GM10847 (cell line): ENCODE results near the gene LDLRAD3.

Experiments used
- POLR2A ChIP-seq: IDR thresholded peaks from 2 replicates; pipeline ENCODE4 v1.6.1; 2011; ENCODE audit not compliant: insufficient read length; ENCODE audit errors: extremely low read depth

LDLRAD3 gene

DNA sequence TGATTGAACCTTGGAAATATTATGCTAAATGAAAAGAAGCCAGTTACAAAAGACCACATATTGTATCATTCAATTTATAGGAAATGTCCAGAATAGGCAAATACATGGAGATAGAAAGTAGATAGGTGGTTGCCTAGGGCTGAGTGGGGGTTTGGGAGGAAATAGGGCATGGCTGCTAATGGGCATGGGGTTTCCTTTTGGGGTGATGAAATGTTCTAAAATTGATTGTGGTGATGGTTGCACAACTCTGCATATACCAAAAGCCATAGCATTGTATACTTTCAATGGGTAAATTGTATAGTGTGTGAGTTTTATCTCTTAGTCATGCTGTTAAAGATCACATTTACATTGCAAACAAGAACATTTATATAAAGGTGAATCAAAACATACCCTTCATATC lies 48.7 kb downstream of the LDLRAD3 start:
- TF ChIP-seq POLR2A: no peak

DNA sequence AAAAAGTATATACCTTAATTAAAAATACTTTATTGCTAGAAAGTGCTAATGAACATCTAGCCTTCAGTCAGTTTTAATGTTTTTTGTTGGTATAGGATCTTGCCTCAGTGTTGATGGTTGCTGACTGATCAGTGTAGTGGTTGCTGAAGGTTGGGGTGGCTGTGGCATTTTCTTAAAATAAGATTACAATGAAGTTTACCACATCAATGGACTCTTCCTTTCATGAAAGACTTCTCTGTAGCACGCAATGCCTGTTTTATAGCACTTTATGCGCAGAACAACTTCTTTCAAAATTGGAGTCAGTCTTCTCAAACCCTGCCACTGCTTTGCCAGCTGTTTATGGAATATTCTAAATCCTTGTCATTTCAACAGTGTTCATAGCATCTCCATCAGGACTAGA lies 50.6 kb downstream of the LDLRAD3 start:
- no peak for TF ChIP-seq POLR2A

DNA sequence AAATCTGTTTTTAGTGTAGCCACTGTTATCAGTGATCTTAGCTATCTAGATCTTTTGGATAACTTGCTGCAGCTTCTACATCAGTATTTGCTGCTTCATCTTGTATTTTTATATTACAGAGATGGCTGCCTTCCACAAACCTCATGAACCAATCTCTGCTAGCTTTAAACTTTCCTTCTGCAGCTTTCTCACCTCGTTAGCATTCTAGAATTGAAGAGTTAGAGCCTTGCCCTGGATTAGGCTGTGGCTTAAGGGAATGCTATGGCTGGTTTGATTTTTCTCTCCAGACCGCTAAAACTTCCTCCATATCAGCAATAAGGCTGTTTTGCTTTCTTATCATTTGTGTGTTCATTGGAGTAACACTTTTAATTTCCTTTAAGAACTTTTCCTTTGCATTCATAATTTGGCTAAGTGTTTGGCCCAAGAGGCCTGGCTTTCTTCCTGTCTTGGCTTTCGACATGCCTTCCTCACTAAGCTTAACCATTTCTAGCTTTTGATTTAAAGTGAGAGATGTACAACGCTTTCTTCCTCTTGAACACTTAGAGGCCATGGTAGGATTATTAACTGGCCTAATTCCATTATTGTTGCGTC lies 51.9 kb downstream of the LDLRAD3 start:
- no peak for TF ChIP-seq POLR2A

DNA sequence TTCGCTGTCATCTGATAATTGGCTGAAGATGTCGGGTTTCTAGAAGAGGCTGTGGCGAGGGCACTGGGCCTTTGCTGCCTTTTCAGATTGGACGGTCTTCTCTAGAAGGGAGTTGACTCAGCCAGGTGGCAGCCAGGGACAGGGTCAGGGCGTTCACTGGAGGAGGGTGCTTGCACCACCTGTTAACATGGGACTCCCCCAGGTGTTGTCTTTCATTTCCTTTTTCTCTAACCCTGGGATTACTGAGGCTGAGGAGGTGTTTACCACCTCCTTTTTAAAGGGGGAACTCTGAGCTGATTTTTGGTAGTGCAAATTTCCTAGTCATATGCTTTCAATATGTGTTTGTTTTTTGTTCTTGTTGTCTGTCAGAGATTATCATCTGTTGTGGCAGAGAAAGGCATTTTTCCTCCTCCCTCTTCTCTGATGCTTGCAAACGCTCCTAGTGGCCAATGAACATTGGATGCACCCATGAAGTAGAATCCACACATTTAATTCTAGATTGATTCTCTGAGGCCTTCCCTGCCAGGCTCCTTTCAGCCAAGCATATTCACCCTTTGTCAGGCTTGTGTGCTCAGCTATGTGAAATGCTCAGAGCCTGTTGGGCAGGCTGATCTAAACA lies 54.1 kb downstream of the LDLRAD3 start:
- no peak for TF ChIP-seq POLR2A

DNA sequence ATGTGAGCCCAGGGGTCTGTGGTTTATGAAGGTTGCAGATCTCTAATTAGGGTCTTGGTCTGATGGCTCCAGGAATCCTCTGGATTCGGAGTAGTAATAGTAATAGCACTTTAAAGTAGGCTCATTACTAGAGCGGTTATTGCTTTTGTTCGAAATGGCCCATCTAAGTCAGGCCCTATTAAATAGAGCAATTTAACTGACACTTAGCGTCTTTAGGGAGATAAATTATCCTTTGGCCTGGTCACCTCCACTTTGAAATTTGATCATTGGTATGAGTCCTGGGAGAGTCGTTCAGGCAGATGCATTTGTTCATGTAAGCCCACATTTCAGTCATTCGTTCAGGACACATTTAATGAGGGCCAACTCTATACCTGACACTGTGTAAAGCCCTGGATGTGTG lies 54.8 kb downstream of the LDLRAD3 start:
- no peak for TF ChIP-seq POLR2A

DNA sequence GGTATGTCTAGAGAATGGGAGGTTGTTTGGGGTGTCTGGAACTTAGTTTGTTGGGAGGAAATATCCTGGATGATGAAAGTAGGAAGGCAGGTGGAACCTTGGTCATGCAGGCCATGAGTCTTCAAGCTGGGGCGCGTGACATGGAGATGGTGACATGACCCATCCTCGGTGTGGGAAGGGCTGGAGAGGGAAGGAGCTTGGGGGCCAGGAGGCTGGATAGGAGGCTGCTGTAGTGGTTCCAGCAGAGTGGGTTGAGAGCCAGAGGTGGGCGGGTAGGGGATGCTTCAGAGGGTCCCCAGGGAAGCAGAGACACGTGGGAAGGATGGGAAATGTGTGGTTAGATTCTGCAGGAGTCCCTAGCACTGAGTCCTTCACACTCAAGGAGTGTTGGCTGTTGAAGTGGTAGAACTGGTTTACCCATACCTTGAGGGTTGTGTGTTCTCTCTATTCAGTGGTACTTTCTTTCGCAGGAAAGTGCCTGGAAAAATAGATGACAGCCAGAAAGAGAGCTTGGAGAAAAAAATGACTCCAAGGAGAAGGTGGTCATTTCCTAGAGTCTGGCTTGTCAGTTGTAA lies 56.8 kb downstream of the LDLRAD3 start:
- TF ChIP-seq POLR2A: no peak

DNA sequence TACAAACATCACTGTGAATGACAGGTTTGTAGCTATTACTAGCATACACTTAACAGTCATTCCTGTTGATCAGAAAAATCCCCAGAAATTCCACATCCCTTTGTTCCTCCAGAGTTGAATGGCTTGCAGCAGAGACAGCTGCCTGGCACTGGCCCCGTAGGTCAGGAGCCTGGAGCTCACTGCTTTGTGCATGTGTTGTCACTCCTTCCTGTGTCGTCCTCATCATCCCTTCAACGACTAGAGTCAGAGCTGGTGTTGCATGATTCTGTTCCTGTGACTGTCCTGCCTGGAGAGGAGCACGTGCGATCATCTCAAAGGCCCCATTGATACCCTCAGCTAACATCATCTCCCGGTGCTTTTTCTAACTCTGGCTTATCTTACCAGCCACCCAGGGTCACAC lies 58.3 kb downstream of the LDLRAD3 start:
- no peak for TF ChIP-seq POLR2A

DNA sequence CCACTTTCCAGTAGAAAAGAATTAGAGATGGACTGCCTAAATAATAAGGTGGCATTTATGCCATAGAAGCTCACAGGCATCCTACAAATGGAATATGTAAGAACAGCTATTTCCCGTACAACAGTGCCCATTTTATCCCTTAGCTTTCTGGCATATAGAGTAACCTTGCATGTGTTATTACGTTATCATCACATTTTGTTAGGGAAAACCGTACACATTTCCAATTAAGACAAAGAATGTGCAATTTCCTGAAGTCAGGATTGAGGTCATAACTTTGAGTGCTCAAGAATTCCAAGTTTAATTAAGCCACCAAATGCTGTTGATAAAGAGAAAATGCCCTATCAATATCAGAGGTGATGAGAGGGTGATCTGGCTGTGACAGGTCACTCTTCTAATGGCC lies 58.9 kb downstream of the LDLRAD3 start:
- no peak for TF ChIP-seq POLR2A

DNA sequence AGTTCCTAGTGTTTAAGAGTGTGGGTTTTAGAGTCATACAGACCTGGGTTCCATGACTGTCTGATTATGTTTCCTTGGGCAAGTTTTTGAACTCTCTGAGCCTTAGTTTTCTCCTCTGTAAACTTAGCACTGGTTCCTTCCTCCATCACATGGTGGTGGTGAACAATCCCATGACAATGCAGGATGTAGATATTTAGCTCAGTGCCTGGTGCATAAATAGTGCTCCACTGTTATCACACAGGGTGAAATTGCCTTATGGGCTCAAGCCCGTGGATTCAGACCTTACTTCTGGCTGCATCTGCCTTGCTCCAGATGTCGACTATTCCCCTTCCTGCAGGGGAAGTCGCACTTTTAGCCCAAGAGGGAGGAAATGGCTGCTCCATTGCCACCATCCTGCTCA lies 62.7 kb downstream of the LDLRAD3 start:
- TF ChIP-seq POLR2A: no peak

DNA sequence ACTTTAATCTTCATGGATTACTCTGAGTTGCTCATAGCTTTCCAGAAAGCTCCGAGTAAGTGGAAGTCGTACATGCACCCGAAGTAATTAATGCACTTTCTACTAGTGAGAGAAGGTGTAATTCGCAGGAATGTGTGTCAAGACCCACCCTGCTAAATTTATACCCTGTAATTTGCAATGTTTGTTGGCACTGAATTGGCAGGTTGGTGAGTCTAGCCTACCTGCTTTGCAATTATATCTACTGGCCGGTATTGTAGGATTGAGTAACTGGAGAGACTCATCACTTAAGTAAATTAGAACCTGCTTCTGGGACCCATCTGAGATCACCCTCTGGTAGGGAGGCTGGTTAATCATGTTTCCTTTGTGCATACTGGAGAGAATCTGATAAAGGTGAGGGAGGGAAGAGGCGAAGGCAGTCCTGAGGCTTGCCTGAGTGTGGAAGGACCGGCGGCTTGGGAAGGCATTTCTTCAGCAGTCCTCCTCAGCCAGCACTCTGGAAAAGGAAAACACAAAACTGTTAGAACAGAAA lies 63.3 kb downstream of the LDLRAD3 start:
- no peak for TF ChIP-seq POLR2A

DNA sequence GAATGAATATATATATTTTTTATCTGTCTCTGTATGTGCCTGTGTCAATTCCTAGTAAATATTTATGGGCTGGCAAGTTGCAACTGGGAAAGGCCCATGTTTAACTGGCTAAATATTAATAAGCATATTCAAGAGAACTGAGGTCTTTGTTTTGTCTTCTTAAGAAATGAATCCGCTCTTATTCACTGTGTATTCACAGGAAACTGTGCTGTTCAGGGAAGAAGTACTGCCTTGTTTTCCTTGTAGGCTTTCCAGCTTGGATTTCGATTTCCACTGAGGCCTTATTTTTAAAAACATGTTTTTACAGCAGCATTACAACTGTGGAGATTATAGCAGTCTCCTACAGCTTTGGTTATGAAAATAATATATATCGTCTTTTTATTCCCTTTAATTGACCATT lies 64.7 kb downstream of the LDLRAD3 start:
- TF ChIP-seq POLR2A: no peak

DNA sequence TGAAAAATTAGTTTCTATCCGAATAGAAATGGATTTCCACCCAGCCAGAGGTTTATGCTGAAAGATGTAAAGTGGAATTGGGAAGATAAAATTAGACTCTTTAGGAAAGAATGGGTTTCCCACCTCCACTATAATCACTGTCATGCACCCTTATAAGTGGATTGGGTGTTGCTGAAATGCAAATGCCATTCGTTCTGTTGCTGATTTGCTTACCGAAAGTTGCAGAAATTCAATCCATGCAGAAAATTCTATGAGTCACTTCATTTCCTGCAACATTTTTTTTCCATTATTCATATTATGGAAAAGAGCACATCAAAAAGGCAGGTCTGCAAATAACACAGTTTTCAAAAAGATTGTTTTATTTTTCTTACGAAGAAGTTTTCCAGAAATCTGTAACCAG lies 65.6 kb downstream of the LDLRAD3 start:
- no peak for TF ChIP-seq POLR2A

DNA sequence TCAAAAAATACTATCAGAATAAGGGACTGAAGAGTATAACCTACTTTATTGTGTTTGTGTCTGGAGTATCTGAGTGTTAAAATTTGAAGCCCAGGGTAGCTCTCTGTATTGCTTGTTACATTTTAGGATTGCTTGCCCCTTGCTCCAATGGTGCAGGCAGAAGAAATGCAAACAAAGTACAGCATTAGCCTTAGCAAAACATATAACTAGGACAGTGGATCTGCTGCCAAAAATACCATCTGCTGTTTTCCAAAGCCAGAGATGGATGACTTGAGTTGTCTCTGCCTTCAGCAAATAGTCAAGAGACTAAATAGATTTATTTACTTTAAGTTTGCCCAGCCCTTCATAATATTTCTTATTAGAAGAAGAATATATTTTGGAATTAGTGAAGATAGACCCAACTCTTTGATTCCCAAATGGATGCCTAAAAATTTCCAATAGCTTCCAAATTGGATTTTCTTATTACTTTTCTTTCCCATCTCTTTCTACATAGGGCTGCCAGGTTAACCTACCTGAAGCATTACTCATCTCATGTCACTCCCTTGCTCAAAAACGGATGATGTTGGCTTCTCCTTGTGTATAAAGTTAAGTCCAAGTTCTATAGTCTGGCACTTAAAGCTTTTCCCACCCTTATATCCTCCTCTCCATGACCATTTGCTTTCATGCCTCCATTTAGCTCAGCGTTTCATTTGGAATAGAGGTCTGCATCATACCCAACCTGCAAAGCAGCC lies 66.3 kb downstream of the LDLRAD3 start:
- TF ChIP-seq POLR2A: no peak

DNA sequence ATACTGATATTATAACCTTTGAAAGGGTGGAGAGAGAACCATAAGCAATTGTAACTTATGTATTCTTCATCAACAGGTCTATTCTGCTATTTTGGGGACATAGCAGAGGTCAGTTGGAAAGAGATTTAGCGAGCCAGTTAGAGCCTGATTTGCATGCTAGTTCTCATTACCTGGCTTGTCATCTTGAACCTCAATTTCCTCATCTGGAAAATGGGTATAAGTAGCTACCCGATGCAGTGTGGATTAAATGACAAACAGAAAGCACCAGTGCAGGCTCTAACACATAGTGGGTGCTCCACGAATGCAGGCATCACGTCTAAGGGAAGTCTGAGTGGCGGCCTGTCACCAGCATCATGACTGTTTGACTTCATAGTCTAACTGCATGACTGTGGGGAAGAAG lies 67.7 kb downstream of the LDLRAD3 start:
- no peak for TF ChIP-seq POLR2A

DNA sequence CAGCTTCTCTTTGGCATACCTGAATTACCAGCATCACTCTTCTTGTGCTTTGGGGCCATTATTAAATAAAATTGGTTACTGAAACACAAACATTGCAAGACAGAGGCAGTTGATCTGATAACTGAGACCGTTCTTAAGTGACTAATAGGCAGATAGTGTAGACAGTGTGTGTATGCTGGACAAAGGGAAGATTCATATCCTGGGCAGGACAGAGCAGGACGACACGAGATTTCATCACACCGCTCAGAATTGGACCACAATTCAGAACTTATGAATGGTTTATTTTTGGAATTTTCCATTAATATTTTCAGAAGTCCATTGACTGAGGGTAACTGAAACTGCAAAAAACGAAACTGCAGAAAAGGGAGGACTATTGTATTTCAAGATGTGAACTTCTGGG lies 68.6 kb downstream of the LDLRAD3 start:
- TF ChIP-seq POLR2A: no peak

DNA sequence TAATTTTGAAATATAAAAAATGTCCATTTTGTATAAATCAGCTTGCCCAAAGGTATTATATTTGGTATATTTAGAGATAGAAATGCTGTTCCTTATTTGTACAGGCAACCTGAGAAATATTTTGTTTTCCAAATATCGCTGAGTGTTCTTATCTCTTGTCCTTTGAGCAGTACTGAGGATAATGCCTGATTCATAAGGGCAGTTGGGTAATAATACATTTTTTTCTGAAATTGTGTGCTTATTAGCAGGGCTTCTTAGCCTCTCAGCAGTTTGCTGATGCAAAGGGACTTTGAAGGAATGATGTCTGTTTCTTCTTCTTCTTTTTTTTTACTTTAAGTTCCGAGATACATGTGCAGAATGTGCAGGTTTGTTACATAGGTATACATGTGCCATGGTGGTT lies 69.1 kb downstream of the LDLRAD3 start:
- TF ChIP-seq POLR2A: no peak

DNA sequence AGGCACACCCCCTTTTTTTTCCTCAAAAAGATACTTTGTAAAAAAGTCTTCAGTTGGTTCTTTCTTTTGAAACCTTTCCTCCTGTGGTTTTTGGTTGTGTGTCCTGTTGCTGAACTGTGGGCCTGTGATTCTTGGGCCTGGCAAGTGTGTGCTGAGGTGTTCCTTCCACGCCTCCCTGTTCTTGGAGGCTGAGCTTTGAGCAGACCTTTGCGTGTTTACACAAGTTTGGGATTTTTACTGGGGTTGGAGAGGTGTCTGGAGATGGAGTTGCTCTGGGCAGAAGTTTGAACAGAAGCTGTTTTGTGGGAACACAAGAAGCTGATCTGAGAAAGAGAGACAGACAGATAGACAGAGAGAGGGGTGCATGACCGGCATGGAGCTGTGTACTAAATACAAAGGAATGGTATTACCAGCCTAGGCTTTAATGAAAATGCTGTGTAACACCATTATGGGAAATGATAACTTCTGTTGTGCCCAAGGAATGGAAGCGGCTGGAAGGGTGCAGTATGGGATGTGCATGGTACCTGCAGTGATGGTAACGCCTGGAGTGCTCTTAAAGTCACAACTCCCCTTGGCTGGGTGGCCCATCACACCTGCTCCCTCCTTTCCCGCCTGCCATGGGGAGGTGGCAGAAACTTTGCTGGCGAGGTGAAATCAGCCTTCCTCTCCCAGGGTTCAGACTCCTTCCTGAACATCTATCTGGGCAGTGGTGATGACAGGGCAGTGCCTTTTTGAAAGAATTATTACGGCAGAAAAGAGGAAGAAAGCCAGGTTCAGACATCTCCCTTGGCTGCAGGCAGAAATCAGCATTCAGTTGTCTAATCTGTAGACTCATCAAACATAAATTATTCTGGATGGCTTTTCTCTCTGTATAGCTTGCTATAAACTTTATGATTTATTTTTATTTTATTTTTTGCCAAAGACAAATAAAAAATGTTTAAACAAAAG lies 70.4 kb downstream of the LDLRAD3 start:
- no peak for TF ChIP-seq POLR2A
